Smooth muscle cell (in vitro differentiated cells): ENCODE results near the gene GALNT15. TPM values are rescaled to one million over a fixed set of nuclear protein-coding genes. Genes with fewer than 3 reads are reported as not detected.

Experiments
- DNase-seq: peaks from one replicate; lab custom pipeline; 2025; ENCODE audit not compliant: unreplicated experiment; lab: John Stamatoyannopoulos, UW
- H2AFZ ChIP-seq: fragments of 200-600 bp; sonication (generic); 2 replicates; pipeline ENCODE4 v1.6.0; 2016; ENCODE audit warnings: antibody characterized with exemption, low read depth, mild to moderate bottlenecking
- H3F3A ChIP-seq: fragments of 200-600 bp; sonication (generic); 2 replicates; pipeline ENCODE4 v1.6.0; 2017; ENCODE audit warnings: antibody characterized with exemption, low read depth
- H3K27ac ChIP-seq: fragments of 200-600 bp; sonication (generic); 2 replicates; pipeline ENCODE4 v1.5.1; 2016; ENCODE audit warnings: low read depth, mild to moderate bottlenecking
- H3K27me3 ChIP-seq: fragments of 200-600 bp; sonication (generic); 2 replicates; pipeline ENCODE4 v1.6.1; 2016; ENCODE audit warnings: low read depth, mild to moderate bottlenecking
- H3K36me3 ChIP-seq: fragments of 200-600 bp; sonication (generic); 2 replicates; pipeline ENCODE4 v1.5.1; 2016; ENCODE audit warnings: low read depth
- H3K4me1 ChIP-seq: fragments of 200-600 bp; sonication (generic); 2 replicates; pipeline ENCODE4 v1.5.1; 2016; ENCODE audit warnings: low read depth
- H3K4me2 ChIP-seq: fragments of 200-600 bp; sonication (generic); 2 replicates; pipeline ENCODE4 v1.6.0; 2016; ENCODE audit warnings: mild to moderate bottlenecking
- H3K4me3 ChIP-seq: fragments of 200-600 bp; sonication (generic); 2 replicates; pipeline ENCODE4 v1.5.1; 2016; ENCODE audit warnings: mild to moderate bottlenecking
- H3K79me2 ChIP-seq: fragments of 200-600 bp; sonication (generic); 2 replicates; pipeline ENCODE4 v1.6.0; 2016; ENCODE audit warnings: low read depth, mild to moderate bottlenecking
- H3K9ac ChIP-seq: fragments of 200-600 bp; sonication (generic); 2 replicates; pipeline ENCODE4 v1.6.0; 2016; ENCODE audit warnings: low read depth
- H3K9me3 ChIP-seq: fragments of 200-600 bp; sonication (generic); replicated peaks from 2 replicates; pipeline ENCODE4 v1.5.1; 2016; ENCODE audit warnings: low read depth
- H4K20me1 ChIP-seq: fragments of 200-600 bp; sonication (generic); 2 replicates; pipeline ENCODE4 v1.6.0; 2016; ENCODE audit warnings: low read depth
- WGBS: methylation state at CpG from one replicate; pipeline ENCODE4 v1.1.7; 2016; ENCODE audit warnings: low lambda C conversion rate; 5-methylcytosine and 5-hydroxymethylcytosine counted together
- polyA plus RNA-seq: library from polyadenylated mRNA; unstranded; fragments of >200 nt; fragmentation: Nextera tagmentation; extraction: Ambion mirVana; gene quantifications from 2 replicates; pipeline ENCODE4 v1.2.1, GENCODE V29; 2016
- total RNA-seq: library from RNA; depleted of rRNA; stranded (reverse); fragments of >200 nt; gene quantifications from 2 replicates; pipeline ENCODE4 v1.2.3, GENCODE V29; 2014
- TF ChIP-seq, protein P1 (sequence below): fragments of 200-600 bp; sonication (generic); IDR thresholded peaks from 2 replicates; pipeline ENCODE4 v1.5.1; 2017; ENCODE audit warnings: borderline replicate concordance, mild to moderate bottlenecking, antibody characterized with exemption; ENCODE audit not compliant: insufficient read depth, poor library complexity, severe bottlenecking

Gene GALNT15
- total and polyA plus RNA-seq, 2 experiments from 2014 or later, result 0.45 to 1.3 TPM

DNA sequence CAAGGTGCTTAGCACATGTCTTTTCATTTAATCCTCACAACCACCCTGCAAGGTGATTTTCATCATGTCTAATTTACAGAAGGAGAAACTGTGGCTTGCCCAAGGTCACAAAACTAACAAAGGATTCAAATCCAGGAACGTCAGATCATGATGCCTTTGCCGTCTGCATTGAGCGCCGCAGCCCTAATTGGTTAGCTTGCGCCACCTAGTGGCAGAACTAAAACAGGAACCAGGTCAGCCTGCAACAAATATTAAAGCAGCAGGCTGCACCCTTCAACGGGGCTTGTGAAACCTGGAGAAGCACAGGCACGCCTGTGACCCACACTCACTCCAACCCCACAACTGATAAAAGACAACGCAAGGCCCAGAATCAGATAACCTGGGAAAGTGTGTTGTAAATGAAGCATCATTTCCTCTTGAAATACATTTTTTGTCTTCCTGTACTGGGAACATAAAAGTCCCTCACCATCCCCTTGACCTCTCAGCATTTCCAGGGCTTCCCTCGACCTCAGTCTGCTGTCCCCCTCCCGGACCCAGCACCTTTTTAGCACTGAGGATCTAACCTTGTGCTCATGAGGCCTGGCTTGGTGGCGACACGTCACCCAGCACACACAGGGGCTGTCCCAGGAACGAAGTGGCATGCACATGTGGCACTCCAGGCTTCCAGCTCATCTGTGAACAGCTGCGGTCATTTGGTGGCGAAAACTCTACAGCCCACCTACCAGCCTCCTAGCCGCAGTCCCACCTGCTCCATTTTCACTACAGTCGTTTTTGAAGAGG, 73.0 kb downstream of the GALNT15 start:
- no peaks in the 10 kb centered on the region for H3K9me3 ChIP-seq
- no peak overlapping the region for H3K4me2 ChIP-seq
- H3K36me3 ChIP-seq, result no peaks in the 10 kb centered on the region
- no peaks in the 10 kb centered on the region for H3K27me3 ChIP-seq
- no peaks in the 10 kb centered on the region for H3K4me1 ChIP-seq
- WGBS, result 38% methylated on average over 17 of the region's 17 CpGs
- no peak overlapping the region for H3K27ac ChIP-seq
- no peak overlapping the region for H3K9ac ChIP-seq
- no peaks in the 10 kb centered on the region for H4K20me1 ChIP-seq
- no peak overlapping the region for H2AFZ ChIP-seq
- no peaks in the 10 kb centered on the region for H3F3A ChIP-seq
- TF ChIP-seq, protein P1, sequence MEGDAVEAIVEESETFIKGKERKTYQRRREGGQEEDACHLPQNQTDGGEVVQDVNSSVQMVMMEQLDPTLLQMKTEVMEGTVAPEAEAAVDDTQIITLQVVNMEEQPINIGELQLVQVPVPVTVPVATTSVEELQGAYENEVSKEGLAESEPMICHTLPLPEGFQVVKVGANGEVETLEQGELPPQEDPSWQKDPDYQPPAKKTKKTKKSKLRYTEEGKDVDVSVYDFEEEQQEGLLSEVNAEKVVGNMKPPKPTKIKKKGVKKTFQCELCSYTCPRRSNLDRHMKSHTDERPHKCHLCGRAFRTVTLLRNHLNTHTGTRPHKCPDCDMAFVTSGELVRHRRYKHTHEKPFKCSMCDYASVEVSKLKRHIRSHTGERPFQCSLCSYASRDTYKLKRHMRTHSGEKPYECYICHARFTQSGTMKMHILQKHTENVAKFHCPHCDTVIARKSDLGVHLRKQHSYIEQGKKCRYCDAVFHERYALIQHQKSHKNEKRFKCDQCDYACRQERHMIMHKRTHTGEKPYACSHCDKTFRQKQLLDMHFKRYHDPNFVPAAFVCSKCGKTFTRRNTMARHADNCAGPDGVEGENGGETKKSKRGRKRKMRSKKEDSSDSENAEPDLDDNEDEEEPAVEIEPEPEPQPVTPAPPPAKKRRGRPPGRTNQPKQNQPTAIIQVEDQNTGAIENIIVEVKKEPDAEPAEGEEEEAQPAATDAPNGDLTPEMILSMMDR, result peak; percentile 91
- DNase-seq, result peak; percentile 22
- H3K4me3 ChIP-seq, result no peak overlapping the region
- no peaks in the 10 kb centered on the region for H3K79me2 ChIP-seq

DNA sequence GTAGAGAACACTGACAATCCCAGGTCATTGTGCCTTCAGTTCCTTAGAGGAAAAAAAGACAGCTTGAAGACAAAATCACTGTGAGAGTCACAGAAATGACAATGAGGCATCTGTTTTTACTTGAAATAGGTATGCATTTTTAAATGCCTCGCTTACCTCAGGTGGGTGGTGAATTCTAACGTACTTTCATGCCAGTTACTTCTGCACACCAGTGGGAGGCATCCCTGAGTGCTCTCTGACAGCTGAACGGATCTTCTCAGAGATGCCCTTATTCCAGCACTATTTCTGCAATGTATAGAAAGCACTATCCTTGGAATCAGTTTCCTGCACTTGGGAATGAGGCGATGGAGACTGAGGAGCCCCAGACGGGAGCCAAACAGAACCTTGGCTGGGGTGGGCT, 74.1 kb downstream of the GALNT15 start:
- H2AFZ ChIP-seq, result no peak overlapping the region
- WGBS, result 83% methylated on average over 5 of the region's 5 CpGs
- H3K4me2 ChIP-seq, result no peak overlapping the region
- no peaks in the 10 kb centered on the region for H4K20me1 ChIP-seq
- no peaks in the 10 kb centered on the region for H3K36me3 ChIP-seq
- H3K27me3 ChIP-seq, result no peaks in the 10 kb centered on the region
- H3K9ac ChIP-seq, result no peak overlapping the region
- H3K4me3 ChIP-seq, result no peak overlapping the region
- no peaks in the 10 kb centered on the region for H3K79me2 ChIP-seq
- no peak overlapping the region for H3K27ac ChIP-seq
- no peaks in the 10 kb centered on the region for H3K9me3 ChIP-seq
- no peak for DNase-seq
- no peaks in the 10 kb centered on the region for H3K4me1 ChIP-seq
- TF ChIP-seq, protein P1, result no peak
- no peaks in the 10 kb centered on the region for H3F3A ChIP-seq

DNA sequence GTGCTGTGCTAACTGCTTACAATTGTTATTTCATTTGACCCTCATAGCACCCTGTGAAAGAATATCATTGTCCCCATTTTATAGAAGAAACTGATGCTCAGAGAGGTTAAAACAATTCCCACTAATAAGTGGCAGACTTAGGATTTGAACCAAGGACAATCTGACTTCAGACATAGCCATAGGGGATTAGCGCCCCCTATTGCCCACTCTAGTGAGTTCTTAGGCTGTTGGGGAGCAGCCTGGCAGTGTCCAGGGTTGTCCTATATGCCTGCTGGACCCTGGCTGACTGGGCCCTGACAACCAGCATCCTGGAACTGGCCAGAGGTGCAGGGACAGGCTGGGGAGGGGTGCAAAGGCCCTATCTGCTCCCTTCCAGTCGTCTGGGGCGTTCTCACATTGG, 74.9 kb downstream of the GALNT15 start:
- H3K9me3 ChIP-seq, result no peaks in the 10 kb centered on the region
- no peaks in the 10 kb centered on the region for H3K36me3 ChIP-seq
- TF ChIP-seq, protein P1, result peak; percentile 34
- 29% methylated on average over 3 of the region's 3 CpGs for WGBS
- no peak for DNase-seq
- H3K79me2 ChIP-seq, result no peaks in the 10 kb centered on the region
- H3K4me3 ChIP-seq, result no peak overlapping the region
- H3F3A ChIP-seq, result no peaks in the 10 kb centered on the region
- H3K27me3 ChIP-seq, result no peaks in the 10 kb centered on the region
- no peaks in the 10 kb centered on the region for H4K20me1 ChIP-seq
- H3K27ac ChIP-seq, result no peak overlapping the region
- no peak overlapping the region for H3K9ac ChIP-seq
- no peaks in the 10 kb centered on the region for H3K4me1 ChIP-seq
- no peak overlapping the region for H3K4me2 ChIP-seq
- H2AFZ ChIP-seq, result no peak overlapping the region

DNA sequence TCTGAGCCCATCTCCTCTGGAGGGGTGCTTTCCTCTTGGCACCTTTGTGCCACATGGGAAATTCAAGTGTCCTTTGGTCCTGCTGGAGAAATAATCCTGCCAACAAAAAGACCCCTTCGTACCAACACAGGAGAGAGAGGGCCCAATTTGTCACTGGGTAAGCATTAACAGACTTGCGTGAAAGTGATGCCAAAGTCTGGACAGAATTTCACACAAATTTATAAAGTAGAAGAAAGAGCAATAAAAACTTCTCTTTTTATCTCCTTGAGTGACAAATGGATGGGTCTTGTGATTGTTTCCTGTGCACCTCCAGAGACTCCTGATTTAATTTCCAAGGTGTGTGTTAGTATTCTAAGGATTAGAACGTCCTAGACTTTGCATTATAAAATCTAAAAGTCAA, 75.4 kb downstream of the GALNT15 start:
- H3K27me3 ChIP-seq, result no peaks in the 10 kb centered on the region
- H3K4me3 ChIP-seq, result no peak overlapping the region
- DNase-seq, result no peak
- no peak overlapping the region for H3K9ac ChIP-seq
- no peak overlapping the region for H3K27ac ChIP-seq
- no peaks in the 10 kb centered on the region for H3K79me2 ChIP-seq
- H3K4me2 ChIP-seq, result no peak overlapping the region
- no peaks in the 10 kb centered on the region for H3K9me3 ChIP-seq
- 71% methylated on average over 3 of the region's 3 CpGs for WGBS
- no peaks in the 10 kb centered on the region for H4K20me1 ChIP-seq
- H3F3A ChIP-seq, result no peaks in the 10 kb centered on the region
- H3K36me3 ChIP-seq, result no peaks in the 10 kb centered on the region
- no peak overlapping the region for H2AFZ ChIP-seq
- TF ChIP-seq, protein P1, result no peak
- H3K4me1 ChIP-seq, result peaks cover 2% of the 10 kb centered on the region
